HepG2 (cell line): ENCODE measurements around the gene C22orf39.

Experiments
- ATF1 ChIP-seq: IDR thresholded peaks from 2 replicates; pipeline ENCODE4 v1.6.1; 2016; ENCODE audit warnings: mild to moderate bottlenecking, control low read depth
- RFX1 ChIP-seq: fragments of 450-650 bp; IDR thresholded peaks from 2 replicates; pipeline ENCODE4 v1.6.1; 2017
- SIN3A ChIP-seq: IDR thresholded peaks from 2 replicates; pipeline ENCODE4 v1.6.1; 2011; ENCODE audit warnings: low read depth, mild to moderate bottlenecking, control low read depth, low read length, borderline replicate concordance
- SMAD1 ChIP-seq: sonication (generic); formaldehyde crosslinking; IDR thresholded peaks from 2 replicates; pipeline ENCODE4 v1.4.0; 2020; ENCODE audit warnings: missing genetic modification reagents, low read depth, mild to moderate bottlenecking, borderline replicate concordance
- TOE1 ChIP-seq: sonication (generic); formaldehyde crosslinking; IDR thresholded peaks from 2 replicates; pipeline ENCODE4 v1.4.0; 2020; ENCODE audit warnings: mild to moderate bottlenecking, missing genetic modification reagents
- TP53 ChIP-seq: sonication (generic); formaldehyde crosslinking; conservative IDR thresholded peaks from 2 replicates; pipeline ENCODE4 v1.4.0; 2020; ENCODE audit warnings: missing genetic modification reagents
- ZMYM2 ChIP-seq: sonication (generic); formaldehyde crosslinking; IDR thresholded peaks from 2 replicates; pipeline ENCODE4 v1.8.0; 2022; ENCODE audit warnings: mild to moderate bottlenecking, missing genetic modification reagents
- TF ChIP-seq, protein P1 (sequence below): sonication (generic); formaldehyde crosslinking; conservative IDR thresholded peaks from 2 replicates; pipeline ENCODE4 v1.8.1; 2023; ENCODE audit warnings: missing genetic modification reagents

DNA sequence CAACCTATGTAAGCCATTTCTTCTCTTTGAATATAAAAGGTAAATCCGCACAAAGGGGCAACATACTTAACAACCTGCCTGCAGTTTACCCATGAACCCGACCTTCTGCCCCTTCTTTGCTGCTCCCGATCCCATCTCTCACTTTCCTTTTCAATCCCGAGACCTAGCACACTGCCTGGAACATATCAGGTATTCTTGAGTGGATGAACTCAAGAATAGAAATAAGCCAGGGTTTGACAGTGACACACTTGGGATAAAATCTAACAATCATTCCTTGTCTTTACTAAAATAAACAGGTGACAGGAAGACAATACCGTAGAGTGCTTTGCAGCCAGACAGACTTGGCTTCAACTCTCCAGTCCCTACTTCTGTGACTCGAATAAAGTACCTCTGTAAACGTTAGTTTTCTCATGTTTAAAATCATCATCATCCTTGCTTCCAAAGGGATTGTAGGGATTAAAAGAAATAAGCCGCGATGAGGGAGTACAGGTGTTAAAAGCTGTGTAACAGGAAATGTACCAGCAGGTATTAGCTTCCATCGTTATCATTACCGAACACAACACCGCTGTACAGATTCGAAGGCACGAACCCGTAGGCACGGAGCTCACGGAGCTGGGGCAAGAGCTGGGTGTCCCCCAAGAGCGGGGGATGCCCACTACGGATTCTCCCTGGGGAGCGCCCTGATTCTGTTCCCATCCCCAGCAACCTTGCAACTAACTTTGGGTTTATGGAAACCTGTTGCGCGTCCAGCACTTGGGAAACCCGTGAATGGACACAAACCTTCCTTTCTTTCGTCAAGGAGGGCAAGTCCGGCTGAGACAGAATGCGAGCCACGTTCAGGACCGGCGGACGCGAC lies 30.8 kb upstream of the C22orf39 start:
- no peak for TF ChIP-seq RFX1
- TF ChIP-seq SMAD1 (CRISPR knock-in tag) = no peak
- no peak for TF ChIP-seq TOE1
- TF ChIP-seq ZMYM2 = no peak
- no peak for TF ChIP-seq SIN3A
- TF ChIP-seq, protein P1, sequence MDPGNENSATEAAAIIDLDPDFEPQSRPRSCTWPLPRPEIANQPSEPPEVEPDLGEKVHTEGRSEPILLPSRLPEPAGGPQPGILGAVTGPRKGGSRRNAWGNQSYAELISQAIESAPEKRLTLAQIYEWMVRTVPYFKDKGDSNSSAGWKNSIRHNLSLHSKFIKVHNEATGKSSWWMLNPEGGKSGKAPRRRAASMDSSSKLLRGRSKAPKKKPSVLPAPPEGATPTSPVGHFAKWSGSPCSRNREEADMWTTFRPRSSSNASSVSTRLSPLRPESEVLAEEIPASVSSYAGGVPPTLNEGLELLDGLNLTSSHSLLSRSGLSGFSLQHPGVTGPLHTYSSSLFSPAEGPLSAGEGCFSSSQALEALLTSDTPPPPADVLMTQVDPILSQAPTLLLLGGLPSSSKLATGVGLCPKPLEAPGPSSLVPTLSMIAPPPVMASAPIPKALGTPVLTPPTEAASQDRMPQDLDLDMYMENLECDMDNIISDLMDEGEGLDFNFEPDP (CRISPR knock-in tag) = no peak
- no peak for TF ChIP-seq ATF1
- no peak for TF ChIP-seq TP53 (CRISPR knock-in tag)
